OCI-LY1 (cell line): ENCODE results near the gene ZDHHC11B.
"Not testable (repeated sequence)": the region's sequence is repeated elsewhere in the genome, so short reads cannot be mapped to it uniquely, and the experiment has no call there.

Experiments
- H2AFZ ChIP-seq: fragments of 200-600 bp; sonication (generic), shearing (Covaris generic); 2 replicates; pipeline ENCODE4 v1.6.0; 2014; ENCODE audit warnings: antibody characterized with exemption, mild to moderate bottlenecking, low read length
- H3F3A ChIP-seq: fragments of 200-600 bp; sonication (generic), shearing (Covaris generic); 2 replicates; pipeline ENCODE4 v1.6.0; 2014; ENCODE audit warnings: mild to moderate bottlenecking, antibody characterized with exemption, low read length, moderate library complexity; ENCODE audit not compliant: insufficient read depth
- H3K27ac ChIP-seq: fragments of 200-600 bp; sonication (generic); 2 replicates; pipeline ENCODE4 v1.5.1; 2014; ENCODE audit warnings: low read length, mixed run types, mild to moderate bottlenecking, low read depth; ENCODE audit not compliant: poor library complexity, severe bottlenecking
- H3K27me3 ChIP-seq: fragments of 200-600 bp; sonication (generic); 2 replicates; pipeline ENCODE4 v1.6.0; 2014; ENCODE audit warnings: antibody characterized with exemption, mild to moderate bottlenecking, low read length, moderate library complexity; ENCODE audit not compliant: insufficient read depth
- H3K36me3 ChIP-seq: fragments of 200-600 bp; sonication (generic); 2 replicates; pipeline ENCODE4 v1.6.1; 2014; ENCODE audit warnings: mild to moderate bottlenecking, antibody characterized with exemption, low read length, moderate library complexity, mixed read lengths; ENCODE audit not compliant: insufficient read depth
- H3K4me1 ChIP-seq: fragments of 200-600 bp; sonication (generic); 2 replicates; pipeline ENCODE4 v1.5.1; 2014; ENCODE audit warnings: mild to moderate bottlenecking, low read length, moderate library complexity; ENCODE audit not compliant: insufficient read depth, severe bottlenecking
- H3K4me2 ChIP-seq: fragments of 200-600 bp; sonication (generic), shearing (Covaris generic); 2 replicates; pipeline ENCODE4 v1.6.1; 2014; ENCODE audit warnings: low read length
- H3K4me3 ChIP-seq: fragments of 200-600 bp; sonication (generic); 2 replicates; pipeline ENCODE4 v1.5.1; 2014; ENCODE audit warnings: low read length, low read depth, mild to moderate bottlenecking, mixed read lengths; ENCODE audit not compliant: poor library complexity, severe bottlenecking
- H3K79me2 ChIP-seq: fragments of 200-600 bp; shearing (Covaris generic); 2 replicates; pipeline ENCODE4 v1.6.1; 2016; ENCODE audit warnings: mixed run types, low read length, mixed read lengths; ENCODE audit not compliant: insufficient read depth
- H3K9ac ChIP-seq: fragments of 200-600 bp; sonication (generic), shearing (Covaris generic); 2 replicates; pipeline ENCODE4 v1.6.1; 2014; ENCODE audit warnings: mild to moderate bottlenecking, low read length, mixed read lengths
- H3K9me2 ChIP-seq: fragments of 200-600 bp; sonication (generic), shearing (Covaris generic); 2 replicates; pipeline ENCODE4 v1.6.1; 2014; ENCODE audit warnings: low read depth, mild to moderate bottlenecking, low read length, mixed read lengths
- H3K9me3 ChIP-seq: fragments of 200-600 bp; shearing (Covaris generic); 2 replicates; pipeline ENCODE4 v1.6.1; 2014; ENCODE audit warnings: low read length, mixed read lengths
- H4K20me1 ChIP-seq: fragments of 200-600 bp; sonication (generic), shearing (Covaris generic); 2 replicates; pipeline ENCODE4 v1.6.0; 2016; ENCODE audit warnings: mild to moderate bottlenecking, low read length; ENCODE audit not compliant: insufficient read depth
- CTCF ChIP-seq: fragments of 200-600 bp; sonication (generic), shearing (Covaris generic); IDR thresholded peaks from 2 replicates; pipeline ENCODE4 v1.5.1; 2017; ENCODE audit warnings: mild to moderate bottlenecking, antibody characterized with exemption, low read length, moderate library complexity, mixed read lengths
- EZH2 ChIP-seq: fragments of 200-600 bp; sonication (generic), shearing (Covaris generic); IDR thresholded peaks from 2 replicates; pipeline ENCODE4 v1.8.0; 2017; ENCODE audit warnings: borderline replicate concordance, mixed run types, mild to moderate bottlenecking, antibody characterized with exemption, low read length, moderate library complexity, mixed read lengths

Gene ZDHHC11B

GRCh38 chr5:691817-692528, 92.6 kb downstream of the ZDHHC11B start:
- peak overlapping the region; percentile 59 for H3K4me3 ChIP-seq
- H3K4me2 ChIP-seq: peak overlapping the region; percentile 69; the same call in 1 of the 2 replicates
- no peak overlapping the region for H3K27ac ChIP-seq
- peaks cover 5% of the 10 kb centered on the region for H3K4me1 ChIP-seq
- H3K9ac ChIP-seq: no peak overlapping the region
- no peaks in the 10 kb centered on the region for H3F3A ChIP-seq
- no peak overlapping the region for H2AFZ ChIP-seq
- no peaks in the 10 kb centered on the region for H3K9me2 ChIP-seq
- no peaks in the 10 kb centered on the region for H3K9me3 ChIP-seq
- TF ChIP-seq CTCF (no peak), EZH2 (no peak)
- H3K79me2 ChIP-seq: no peaks in the 10 kb centered on the region
- H4K20me1 ChIP-seq: no peaks in the 10 kb centered on the region
- no peaks in the 10 kb centered on the region for H3K36me3 ChIP-seq
- H3K27me3 ChIP-seq: no peaks in the 10 kb centered on the region

- not testable (repeated sequence) for H3K9ac ChIP-seq, H3K27ac ChIP-seq, H3K79me2 ChIP-seq, H3F3A ChIP-seq, H4K20me1 ChIP-seq, H3K36me3 ChIP-seq, H3K4me3 ChIP-seq, H3K27me3 ChIP-seq, H3K4me2 ChIP-seq, H3K9me3 ChIP-seq, H2AFZ ChIP-seq, H3K4me1 ChIP-seq, H3K9me2 ChIP-seq
Observed at GRCh38 chr5:691049-691448, 93.5 kb downstream of the ZDHHC11B start.

- not testable (repeated sequence) for H3K36me3 ChIP-seq, H2AFZ ChIP-seq, H3K9ac ChIP-seq, H3K27ac ChIP-seq, H4K20me1 ChIP-seq, H3F3A ChIP-seq, H3K4me2 ChIP-seq, H3K27me3 ChIP-seq, H3K9me2 ChIP-seq, H3K4me1 ChIP-seq, H3K9me3 ChIP-seq, H3K79me2 ChIP-seq, H3K4me3 ChIP-seq
Observed at GRCh38 chr5:690293-690692, 94.2 kb downstream of the ZDHHC11B start.

GRCh38 chr5:688348-689010, 96.0 kb downstream of the ZDHHC11B start:
- not testable (repeated sequence) for H3K79me2 ChIP-seq, H3K27ac ChIP-seq, H3K4me2 ChIP-seq, H3K9me3 ChIP-seq, H3K4me1 ChIP-seq, H3K36me3 ChIP-seq, H3K9me2 ChIP-seq, H4K20me1 ChIP-seq, H3F3A ChIP-seq, H3K27me3 ChIP-seq, H3K9ac ChIP-seq, H2AFZ ChIP-seq, H3K4me3 ChIP-seq

GRCh38 chr5:686936-687335, 97.6 kb downstream of the ZDHHC11B start:
- H3F3A ChIP-seq, H3K27ac ChIP-seq, H2AFZ ChIP-seq, H3K27me3 ChIP-seq, H3K9ac ChIP-seq, H3K36me3 ChIP-seq, H3K4me2 ChIP-seq, H3K4me1 ChIP-seq, H4K20me1 ChIP-seq, H3K9me3 ChIP-seq, H3K9me2 ChIP-seq, H3K79me2 ChIP-seq, H3K4me3 ChIP-seq: not testable (repeated sequence)

- not testable (repeated sequence) for H3K27ac ChIP-seq, H3K4me2 ChIP-seq, H3K9me2 ChIP-seq, H4K20me1 ChIP-seq, H3K79me2 ChIP-seq, H3K27me3 ChIP-seq, H3K4me3 ChIP-seq, H3K9me3 ChIP-seq, H3F3A ChIP-seq, H3K36me3 ChIP-seq, H2AFZ ChIP-seq, H3K4me1 ChIP-seq, H3K9ac ChIP-seq
Observed at GRCh38 chr5:686172-686523, 98.4 kb downstream of the ZDHHC11B start.
